Measurements from ENCODE around the gene ATP11A.
"Not testable (repeated sequence)": the region's sequence is repeated elsewhere in the genome, so short reads cannot be mapped to it uniquely, and the experiment has no call there.

The ATP11A gene

DNA sequence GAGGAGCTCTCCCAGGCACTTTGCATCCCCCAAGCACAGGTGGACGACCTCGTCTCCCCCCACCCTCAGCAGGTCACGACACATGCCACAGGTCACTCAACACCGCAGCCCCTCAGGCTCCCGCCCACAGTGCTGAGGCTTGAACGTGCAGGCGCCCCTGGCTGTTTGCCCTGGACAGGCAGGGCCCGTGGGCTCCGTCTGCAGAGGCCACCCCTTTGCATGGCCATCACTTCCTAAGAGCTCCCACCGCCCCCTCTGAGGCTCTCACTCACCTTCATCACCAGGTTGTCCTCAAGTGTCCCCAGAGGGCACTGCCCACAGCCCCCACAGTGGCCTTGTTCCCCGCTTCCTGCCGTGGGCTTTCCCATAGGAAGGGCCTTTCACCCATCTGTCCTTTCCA lies 147.1 kb downstream of the ATP11A start:
- no peak for DNase-seq (ENCODE audit: low read depth in 2 of 3, low spot score in 2 of 3)

GRCh38 chr13:112837371-112838037 lies 147.7 kb downstream of the ATP11A start:
- no peak for DNase-seq (ENCODE audit: low read depth in 2 of 3, low spot score in 2 of 3)

DNA sequence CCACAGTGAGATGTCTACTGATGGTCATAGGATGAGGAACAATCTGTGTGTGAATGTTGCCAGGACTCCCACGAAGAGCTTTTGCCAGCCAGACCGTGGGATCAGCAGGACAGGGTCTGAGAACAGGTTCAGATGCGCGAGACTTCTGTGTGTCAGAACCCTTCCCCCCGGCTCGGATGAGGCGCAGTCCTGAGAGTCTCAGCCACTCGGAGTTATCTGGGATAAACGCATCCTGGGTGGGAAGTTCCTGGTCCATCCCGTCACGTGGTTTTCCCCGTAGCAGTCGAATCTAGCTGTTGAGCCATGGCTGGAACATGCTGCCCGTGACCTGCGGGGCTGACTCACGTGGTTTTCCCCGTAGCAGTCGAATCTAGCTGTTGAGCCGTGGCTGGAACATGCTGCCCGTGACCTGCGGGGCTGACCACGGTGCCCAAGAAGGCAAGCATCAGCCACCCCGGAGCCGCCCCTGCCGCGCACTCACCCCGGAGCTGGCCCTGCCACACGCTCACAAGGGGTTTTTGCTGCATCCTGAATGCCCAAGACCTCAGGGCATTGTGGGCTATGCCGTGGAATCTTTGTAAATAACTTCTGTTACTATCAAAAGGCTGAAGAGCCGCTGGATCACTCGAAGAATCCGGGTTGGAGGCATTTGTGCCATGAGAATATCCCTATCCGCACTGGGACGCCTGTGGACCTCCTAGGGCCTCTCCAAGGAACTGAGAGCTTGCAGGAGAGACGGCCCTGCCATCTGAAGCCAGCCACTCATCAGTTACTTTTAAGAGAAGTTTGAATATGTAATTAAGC lies 148.4 kb downstream of the ATP11A start:
- DNase-seq (ENCODE audit: low read depth in 2 of 3, low spot score in 2 of 3): no peak

DNA sequence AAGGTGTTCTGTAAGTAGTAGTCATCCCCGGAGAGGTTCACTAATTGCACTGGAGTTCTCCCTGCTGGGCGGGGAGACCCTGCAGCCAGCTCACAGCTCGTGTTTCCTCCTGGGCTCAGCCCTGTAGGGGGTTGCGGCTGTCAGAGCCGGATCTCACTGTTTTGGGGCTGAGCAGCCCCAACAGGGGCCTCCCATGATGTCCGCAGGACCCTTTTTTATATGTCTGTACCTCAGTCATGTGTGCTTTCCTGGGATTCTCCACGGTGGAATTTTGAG lies 148.9 kb downstream of the ATP11A start:
- no peak for DNase-seq (ENCODE audit: low read depth in 2 of 3, low spot score in 2 of 3)

GRCh38 chr13:112839356-112840105 lies 149.7 kb downstream of the ATP11A start:
- no peak for DNase-seq (ENCODE audit: low read depth in 2 of 3, low spot score in 2 of 3)

- no peak for DNase-seq (ENCODE audit: low read depth in 2 of 3, low spot score in 2 of 3)
Measured at GRCh38 chr13:112840472-112841302, 150.8 kb downstream of the ATP11A start.

DNA sequence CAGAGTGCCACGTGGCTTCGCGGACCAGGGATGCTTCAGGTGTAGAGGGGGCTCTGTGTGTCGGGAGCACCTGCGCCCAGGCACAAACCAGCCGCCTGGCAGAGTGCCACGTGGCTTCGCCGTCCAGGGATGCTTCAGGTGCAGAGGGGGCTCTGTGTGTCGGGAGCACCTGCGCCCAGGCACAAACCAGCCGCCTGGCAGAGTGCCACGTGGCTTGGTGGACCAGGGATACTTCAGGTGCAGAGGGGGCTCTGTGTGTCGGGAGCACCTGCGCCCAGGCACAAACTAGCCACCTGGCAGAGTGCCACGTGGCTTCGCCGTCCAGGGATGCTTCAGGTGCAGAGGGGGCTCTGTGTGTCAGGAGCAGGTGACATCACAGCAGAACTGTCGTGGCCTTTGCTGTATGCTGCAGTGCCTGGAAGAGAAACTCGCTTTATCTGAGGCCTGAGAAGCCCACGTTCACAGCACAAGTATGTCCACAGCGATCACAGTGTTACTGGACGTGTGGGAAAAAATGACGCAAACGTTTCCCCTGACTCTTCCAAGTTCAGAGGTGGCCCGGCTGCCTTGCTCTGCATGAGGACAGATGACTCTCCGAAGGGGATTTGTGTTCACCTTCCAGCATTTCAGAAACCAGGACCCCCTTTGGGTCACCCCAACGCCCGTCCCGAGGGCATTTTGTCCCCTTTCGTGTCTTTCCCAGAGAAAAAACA lies 151.6 kb downstream of the ATP11A start:
- not testable (repeated sequence) for DNase-seq (ENCODE audit: low read depth in 2 of 3, low spot score in 2 of 3)

DNA sequence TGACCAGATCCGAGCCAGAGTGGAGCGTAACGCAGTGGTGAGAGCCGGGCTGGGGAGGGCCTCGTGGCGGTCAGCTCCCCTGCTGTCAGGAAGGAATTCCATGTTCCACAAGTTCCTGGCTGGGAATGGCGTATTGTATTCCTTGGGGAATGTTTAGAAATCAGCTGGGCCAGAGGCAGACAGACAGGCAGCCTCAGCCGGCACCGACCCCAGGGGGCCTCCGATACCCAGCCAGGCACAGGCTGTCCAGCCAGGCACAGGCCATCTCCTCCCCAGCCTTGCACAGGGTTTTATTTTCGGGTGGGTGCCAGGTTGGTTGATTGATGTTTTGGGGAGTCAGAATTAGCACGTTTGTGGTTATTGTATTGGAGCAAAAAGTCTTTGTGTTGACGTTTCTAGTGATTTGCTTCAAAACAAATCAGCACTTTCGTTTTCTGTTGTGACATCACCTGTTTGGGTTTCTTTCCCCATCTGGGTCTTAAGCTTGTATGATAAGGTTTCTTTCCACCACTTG lies 152.6 kb downstream of the ATP11A start:
- DNase-seq (ENCODE audit: low read depth in 2 of 3, low spot score in 2 of 3): no peak

DNA sequence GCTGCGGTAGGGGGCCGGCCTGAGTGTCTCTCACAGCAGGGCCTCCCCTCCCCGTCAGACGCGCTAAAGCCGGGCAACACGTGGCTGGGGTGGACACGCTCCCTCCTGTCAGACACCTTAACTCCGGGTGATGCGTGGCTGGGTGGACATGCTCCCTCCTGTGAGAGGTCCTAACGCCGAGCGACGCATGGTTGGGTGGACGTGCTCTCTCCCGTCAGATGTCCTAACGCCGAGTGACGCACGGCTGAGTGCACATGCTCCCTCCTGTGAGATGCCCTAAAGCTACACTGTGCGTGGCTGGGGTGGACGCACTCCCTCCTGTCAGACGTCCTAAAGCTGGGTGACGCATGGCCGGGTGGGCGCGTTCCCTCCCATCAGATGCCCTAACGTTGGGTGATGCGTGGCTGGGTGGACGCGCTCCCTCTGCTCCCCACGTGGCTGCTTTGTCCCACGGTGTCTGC lies 153.1 kb downstream of the ATP11A start:
- no peak for DNase-seq (ENCODE audit: low read depth in 2 of 3, low spot score in 2 of 3)

DNA sequence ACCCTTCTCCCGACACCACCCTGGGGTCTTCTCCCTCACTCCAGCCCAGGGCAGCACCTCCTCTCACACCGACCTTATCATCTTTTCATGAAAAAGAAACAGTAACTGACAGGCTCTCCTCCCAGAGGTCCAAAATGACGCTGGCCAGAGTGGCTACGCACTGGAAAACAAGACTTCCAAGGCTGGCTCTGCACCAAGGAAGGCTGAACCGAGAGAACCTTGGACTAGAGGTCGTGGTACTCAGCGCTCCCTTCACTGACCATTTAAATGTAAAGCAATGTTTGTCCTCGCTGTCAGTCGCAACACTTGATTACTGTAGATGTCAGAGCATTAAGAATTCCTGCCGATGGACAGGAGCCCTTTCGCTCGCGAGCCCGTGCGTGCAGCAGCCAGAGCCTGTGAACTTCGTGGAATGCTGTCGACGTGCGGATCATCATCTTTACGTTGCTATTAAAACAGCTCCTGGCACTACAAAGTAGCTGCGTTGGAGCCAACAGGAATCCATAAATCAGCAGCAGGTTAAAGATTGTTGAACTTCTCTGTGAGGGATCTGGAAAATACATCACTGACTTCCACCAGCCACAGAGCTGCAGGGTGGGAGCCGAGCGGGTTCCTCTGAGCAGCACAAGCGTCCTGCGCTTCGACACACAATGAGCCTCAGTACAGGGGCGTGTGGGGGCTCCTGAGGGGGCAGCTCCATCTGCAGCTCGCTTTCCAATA lies 153.7 kb downstream of the ATP11A start:
- no peak for DNase-seq (ENCODE audit: low read depth in 2 of 3, low spot score in 2 of 3)

DNA sequence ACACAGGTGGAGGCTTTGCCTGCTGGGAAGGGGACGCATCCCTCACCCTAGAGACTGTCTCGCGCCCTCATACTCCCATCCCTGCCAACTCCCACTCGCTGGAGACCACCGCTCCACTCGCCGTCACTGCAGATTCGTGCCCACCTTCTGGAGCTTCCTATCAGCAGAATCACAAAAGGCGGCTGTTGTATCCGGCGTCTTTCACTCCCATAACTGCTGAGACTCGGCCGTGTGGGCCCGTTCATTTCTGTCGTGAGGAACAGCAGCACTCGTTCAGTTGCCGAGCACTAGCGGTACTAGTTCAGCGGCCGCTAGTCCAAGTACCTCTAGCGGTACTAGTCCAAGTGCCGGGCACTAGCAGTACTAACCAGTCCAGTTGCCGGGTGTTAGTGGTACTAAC lies 154.6 kb downstream of the ATP11A start:
- DNase-seq (ENCODE audit: low read depth in 2 of 3, low spot score in 2 of 3): no peak

GRCh38 chr13:112844879-112845278 lies 155.0 kb downstream of the ATP11A start:
- no peak for DNase-seq (ENCODE audit: low read depth in 2 of 3, low spot score in 2 of 3)

DNA sequence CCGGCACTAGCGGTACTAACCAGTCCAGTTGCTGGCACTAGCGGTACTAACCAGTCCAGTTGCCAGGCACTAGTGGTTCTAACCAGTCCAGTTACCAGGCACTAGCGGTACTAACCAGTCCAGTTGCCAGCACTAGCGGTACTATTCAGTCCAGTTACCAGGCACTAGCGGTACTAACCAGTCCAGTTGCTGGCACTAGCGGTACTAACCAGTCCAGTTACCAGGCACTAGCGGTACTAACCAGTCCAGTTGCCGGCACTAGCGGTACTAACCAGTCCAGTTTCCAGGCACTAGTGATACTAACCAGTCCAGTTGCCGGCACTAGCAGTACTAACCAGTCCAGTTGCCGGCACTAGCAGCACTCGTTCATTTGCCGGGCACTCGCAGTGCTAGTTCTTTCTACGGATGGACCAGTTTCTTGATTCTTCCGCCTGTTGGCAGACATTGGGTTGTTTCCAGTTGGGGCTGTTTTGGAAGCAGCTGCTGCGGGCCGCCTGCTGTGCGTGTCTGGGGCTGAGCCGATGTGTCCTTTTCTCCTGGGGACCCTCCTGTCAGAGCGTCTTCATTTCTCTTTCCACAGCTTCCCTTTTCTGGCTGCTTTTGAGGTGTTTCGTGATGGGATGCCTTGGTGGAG lies 155.8 kb downstream of the ATP11A start:
- DNase-seq (ENCODE audit: low read depth in 2 of 3, low spot score in 2 of 3): no peak

DNA sequence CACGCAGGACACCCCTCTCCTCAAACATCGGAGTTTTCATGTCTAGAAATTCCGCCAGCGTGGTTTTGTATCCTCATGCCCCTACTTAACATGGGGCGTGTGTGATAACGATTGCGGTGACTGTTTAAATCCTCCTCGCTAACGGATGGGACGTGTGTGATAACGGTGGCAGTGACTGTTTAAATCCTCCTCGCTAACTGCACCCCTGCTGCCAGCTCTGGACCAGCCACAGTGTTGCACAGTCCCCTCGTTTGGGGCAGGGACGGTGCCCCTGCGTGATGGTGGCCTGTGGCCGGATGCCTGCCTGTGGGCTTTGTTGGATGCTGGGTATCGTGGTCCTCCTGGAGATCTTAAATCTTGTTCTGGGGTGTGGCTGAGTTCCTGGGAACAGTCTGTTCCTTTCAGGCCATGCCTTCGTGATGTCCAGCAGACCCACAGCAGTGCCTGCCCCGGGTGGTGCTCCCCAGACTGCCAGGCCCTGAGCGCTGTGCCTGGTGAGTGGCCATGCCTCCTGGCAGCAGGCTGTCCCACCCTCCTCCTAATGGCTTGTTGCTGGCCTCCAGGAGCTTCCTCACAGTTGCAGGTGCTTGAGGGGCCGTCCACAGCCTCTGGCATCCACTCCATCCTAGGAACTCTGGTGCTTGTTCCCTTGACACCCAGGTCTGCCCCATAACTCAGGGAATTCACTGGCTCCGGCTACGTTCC lies 156.7 kb downstream of the ATP11A start:
- no peak for DNase-seq (ENCODE audit: low read depth in 2 of 3, low spot score in 2 of 3)

GRCh38 chr13:112849500-112849899 lies 159.7 kb downstream of the ATP11A start:
- DNase-seq (ENCODE audit: low read depth in 2 of 3, low spot score in 2 of 3): no peak

DNA sequence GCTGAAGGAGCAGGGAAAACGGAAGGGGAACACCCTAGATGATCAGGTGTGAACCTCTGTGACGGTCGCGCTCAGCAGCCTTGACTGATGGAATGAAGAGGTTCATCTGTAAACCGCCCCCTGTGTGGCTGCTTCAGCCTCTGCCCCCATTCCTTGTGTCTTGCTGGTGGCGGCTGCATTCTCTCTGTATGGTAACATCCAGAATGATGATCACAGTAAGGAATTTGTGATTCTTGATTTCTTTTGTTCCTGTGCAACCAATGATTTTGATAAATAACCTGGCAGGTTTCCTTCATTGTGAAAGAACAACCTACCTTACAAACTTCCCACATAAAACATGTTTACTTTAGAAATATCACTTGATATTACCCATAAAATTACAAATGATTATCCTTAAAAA lies 160.4 kb downstream of the ATP11A start:
- no peak for DNase-seq (ENCODE audit: low read depth in 2 of 3, low spot score in 2 of 3)

GRCh38 chr13:112851107-112852038 lies 161.5 kb downstream of the ATP11A start:
- no peak for DNase-seq (ENCODE audit: low read depth in 2 of 3, low spot score in 2 of 3)

- DNase-seq (ENCODE audit: low read depth in 2 of 3, low spot score in 2 of 3): no peak
Measured at GRCh38 chr13:112852392-112852791, 162.6 kb downstream of the ATP11A start.

All from activated CD8-positive, alpha-beta memory T cell treated with anti-CD3 and anti-CD28 coated beads for 48 hours (primary cell).